ENCODE measurements around the gene STAM.

The STAM gene

DNA sequence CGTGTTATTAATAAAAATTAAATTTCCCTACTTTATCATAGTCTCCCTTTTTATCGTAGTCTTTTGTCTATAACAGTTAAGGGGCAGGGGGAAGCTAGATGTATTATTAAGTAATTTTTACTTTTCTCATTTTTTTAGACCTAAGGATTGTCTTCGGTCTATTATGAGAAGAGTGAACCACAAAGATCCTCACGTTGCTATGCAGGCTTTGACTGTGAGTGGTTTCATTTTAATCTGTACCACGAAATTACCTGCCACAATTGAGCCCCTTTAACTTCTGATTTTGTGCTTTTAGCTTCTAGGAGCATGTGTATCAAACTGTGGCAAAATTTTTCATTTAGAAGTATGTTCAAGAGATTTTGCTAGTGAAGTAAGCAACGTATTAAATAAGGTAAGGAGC lies 40.6 kb downstream of the STAM start:
- no peak for TF ChIP-seq CTCF (IDR thresholded peaks at IDR 0.05; ENCODE audit: insufficient read depth, low read depth, low read length, missing control alignments)
- H3K4me3 ChIP-seq (ENCODE audit: low read depth, low read length) = peak overlapping the region; percentile 59
- peak; percentile 65 for DNase-seq (ENCODE audit: low read depth)

DNA sequence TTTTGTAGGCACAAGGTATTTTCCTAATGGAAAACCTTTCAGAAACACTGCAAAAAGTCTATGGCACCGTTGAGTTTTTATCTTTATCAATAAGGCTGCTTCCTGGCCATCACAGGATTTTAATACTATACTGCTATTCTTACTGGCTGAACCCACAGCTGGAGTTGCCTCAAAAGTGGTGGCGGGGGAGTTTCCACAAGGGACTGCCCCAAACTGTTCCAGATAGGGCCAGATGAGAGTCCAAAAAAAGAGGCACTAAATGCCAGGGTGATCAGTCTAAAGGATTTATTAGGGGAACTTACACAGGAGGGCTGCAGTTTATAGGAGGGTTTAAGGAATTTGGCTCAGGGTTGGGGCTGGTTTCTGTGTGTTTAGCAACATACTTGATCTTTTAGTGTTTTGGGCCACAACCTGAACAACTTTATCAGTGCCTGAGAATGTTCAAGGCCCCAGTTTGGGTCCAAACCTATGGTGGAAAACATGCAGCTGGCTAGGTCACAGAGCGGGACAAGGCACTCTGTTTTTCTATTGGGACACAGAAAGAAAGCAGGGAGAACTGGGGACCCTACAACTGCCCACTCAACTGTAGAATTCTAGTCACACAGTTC lies 41.4 kb downstream of the STAM start:
- H3K4me3 ChIP-seq (ENCODE audit: low read depth, low read length) = peak overlapping the region; percentile 59
- DNase-seq (ENCODE audit: low read depth) = peak; percentile 80
- no peak for TF ChIP-seq CTCF (IDR thresholded peaks at IDR 0.05; ENCODE audit: insufficient read depth, low read depth, low read length, missing control alignments)

DNA sequence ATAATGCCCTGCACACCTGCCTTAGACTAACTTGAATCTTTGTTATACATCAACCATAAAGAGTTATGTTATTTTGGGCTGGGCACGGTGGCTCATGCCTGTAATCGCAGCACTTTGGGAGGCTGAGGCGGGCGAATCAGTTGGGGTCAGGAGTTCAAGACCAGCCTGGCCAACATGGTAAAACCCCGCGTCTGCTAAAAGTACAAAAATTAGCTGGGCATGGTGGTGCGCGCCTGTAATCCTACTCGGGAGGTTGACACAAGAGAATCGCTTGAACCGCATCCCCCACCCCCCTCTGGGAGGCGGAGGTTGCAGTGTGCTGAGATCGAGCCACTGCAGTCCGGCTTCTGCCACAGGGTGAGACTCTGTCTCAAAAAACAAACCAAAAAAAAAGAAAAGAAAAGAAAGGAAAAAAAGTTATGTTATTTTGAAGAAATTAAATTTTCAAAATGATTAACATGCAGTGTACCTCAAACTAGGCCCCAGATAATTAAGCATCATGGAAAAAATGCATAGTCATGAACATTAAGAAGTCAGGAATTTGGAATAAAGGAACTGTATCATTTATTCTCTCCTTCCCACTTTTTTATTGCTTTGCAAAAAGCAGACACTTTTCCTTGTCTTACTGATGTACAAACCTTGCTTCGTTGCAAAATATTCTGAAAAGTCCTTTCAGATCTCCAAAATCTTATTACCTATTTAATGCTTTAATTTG lies 43.3 kb downstream of the STAM start:
- TF ChIP-seq CTCF (IDR thresholded peaks at IDR 0.05; ENCODE audit: insufficient read depth, low read depth, low read length, missing control alignments) = no peak
- DNase-seq (ENCODE audit: low read depth) = no peak
- H3K4me3 ChIP-seq (ENCODE audit: low read depth, low read length) = no peak overlapping the region

DNA sequence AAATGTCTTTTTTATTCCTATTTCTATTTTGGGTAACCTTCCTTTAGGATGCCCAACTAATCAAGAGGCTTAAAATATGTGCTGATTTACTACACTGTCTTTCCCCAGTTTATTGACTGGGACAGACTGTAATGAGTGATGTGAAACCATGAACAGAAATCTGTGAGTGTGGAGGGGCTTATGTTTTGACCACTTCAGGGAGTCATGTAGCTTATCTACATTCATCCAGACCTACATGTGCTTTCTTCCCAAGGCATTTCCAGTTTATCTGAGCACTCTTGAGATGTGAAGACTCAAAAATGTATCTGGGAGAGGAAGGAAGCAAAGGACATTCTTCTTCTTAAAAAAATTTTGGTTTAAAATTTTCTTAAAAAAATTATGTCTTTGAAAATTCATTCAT lies 45.2 kb downstream of the STAM start:
- no peak for TF ChIP-seq CTCF (IDR thresholded peaks at IDR 0.05; ENCODE audit: insufficient read depth, low read depth, low read length, missing control alignments)
- no peak overlapping the region for H3K4me3 ChIP-seq (ENCODE audit: low read depth, low read length)
- no peak for DNase-seq (ENCODE audit: low read depth)

DNA sequence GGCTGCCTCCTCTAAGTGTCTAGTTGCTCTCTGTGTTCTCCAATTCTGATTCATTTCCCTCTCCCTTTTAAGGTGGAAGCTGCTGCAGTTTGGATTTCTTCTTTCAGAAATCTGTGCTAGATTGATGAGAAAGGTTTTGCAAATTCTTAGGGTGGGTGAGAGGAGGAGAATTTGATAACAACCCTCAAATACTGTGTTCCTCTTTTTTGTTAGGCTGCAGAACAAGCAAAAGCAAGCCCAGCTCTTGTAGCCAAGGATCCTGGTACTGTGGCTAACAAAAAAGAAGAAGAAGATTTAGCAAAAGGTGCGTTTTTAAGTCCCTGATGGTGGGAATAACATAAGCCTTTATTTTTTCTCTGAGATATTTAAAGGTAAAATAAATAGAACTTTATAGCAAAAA lies 49.1 kb downstream of the STAM start:
- TF ChIP-seq CTCF (IDR thresholded peaks at IDR 0.05; ENCODE audit: insufficient read depth, low read depth, low read length, missing control alignments) = no peak
- DNase-seq (ENCODE audit: low read depth) = no peak
- H3K4me3 ChIP-seq (ENCODE audit: low read depth, low read length) = no peak overlapping the region

DNA sequence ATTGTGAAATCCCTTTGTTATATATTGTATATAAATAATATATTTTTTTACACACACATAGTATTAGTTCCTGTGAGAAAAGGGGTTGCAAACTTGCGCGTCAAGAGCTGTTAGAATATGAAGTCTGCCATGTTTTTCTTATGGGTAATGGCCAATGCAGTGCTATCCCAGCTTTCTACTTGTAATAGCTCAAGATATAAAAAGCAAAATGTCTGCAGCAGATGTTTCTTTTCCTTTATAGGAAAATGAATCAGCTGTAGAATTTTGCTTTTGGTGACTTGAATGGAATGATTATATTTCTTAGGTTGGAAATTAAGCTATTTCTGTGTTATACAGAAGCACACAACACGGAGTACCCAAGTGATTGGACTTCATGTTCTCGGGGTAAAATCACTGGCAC lies 54.7 kb downstream of the STAM start:
- TF ChIP-seq CTCF (IDR thresholded peaks at IDR 0.05; ENCODE audit: insufficient read depth, low read depth, low read length, missing control alignments) = no peak
- DNase-seq (ENCODE audit: low read depth) = no peak

DNA sequence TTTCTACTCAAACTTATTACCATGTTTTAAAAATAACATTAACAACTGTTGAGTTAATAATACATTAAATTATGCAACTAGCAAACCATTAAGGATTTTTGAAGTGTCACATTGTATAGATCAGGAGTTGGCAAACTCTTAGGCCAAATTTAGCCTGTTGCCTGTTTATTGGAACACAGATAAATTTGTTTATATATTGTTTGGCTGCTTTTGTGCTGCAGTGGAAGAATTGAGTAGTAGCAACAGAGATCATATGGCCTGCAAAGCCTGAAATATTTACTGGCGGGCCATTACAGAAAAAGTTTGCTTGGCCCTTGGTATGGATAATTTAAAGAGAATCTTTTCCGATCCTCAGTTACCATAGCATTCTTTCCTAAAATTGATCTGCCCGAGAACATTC lies 57.4 kb downstream of the STAM start:
- H3K4me3 ChIP-seq (ENCODE audit: low read depth, low read length) = no peak overlapping the region
- no peak for DNase-seq (ENCODE audit: low read depth)
- no peak for TF ChIP-seq CTCF (IDR thresholded peaks at IDR 0.05; ENCODE audit: insufficient read depth, low read depth, low read length, missing control alignments)

More for the DNA sequence above, 54.7 kb downstream of the STAM start:
- no peak overlapping the region for H3K4me3 ChIP-seq (ENCODE audit: low read depth, low read length)

Data from GM12865 (cell line).